HG03442 (cell line): ENCODE results near the gene MARK4.
"Not testable (repeated sequence)": the region's sequence is repeated elsewhere in the genome, so short reads cannot be mapped to it uniquely, and the experiment has no call there.

Experiments used
- ATAC-seq: cut with Tn5 transposase; IDR thresholded peaks from one replicate; pipeline ENCODE4 v1.9.1; 2021; ENCODE audit warnings: mild to moderate bottlenecking, moderate library complexity; ENCODE audit not compliant: unreplicated experiment

MARK4 gene

GRCh38 chr19:45243144-45243732 is 7.8 kb upstream of the MARK4 start:
- no peak for ATAC-seq

- ATAC-seq, result no peak
These were observed 6.8 kb upstream of the MARK4 start for GRCh38 chr19:45244133-45244794.

- no peak for ATAC-seq
These were observed 5.7 kb upstream of the MARK4 start, which contains the start of gene EXOC3L2 for GRCh38 chr19:45245334-45245787. EXOC3L2 (minus strand) TSS chr19:45245407; CDS start chr19:45239045, 6,362 bp downstream.

- ATAC-seq, result no peak
These were observed 5.2 kb upstream of the MARK4 start for GRCh38 chr19:45245826-45246225.

- no peak for ATAC-seq
These were observed 3.9 kb upstream of the MARK4 start for GRCh38 chr19:45247136-45247535.

GRCh38 chr19:45249261-45250033 is 1.6 kb upstream of the MARK4 start:
- ATAC-seq, result no peak

- ATAC-seq, result no peak
These were observed 747 bp upstream of the MARK4 start for GRCh38 chr19:45250216-45250831.

- ATAC-seq, result no peak
These were observed 632 bp downstream of the MARK4 start for GRCh38 chr19:45251452-45252354.

- ATAC-seq, result no peak
These were observed 2.4 kb downstream of the MARK4 start for GRCh38 chr19:45253396-45254027.

- no peak for ATAC-seq
These were observed 3.0 kb downstream of the MARK4 start for GRCh38 chr19:45254044-45254531.

GRCh38 chr19:45255611-45256157 is 4.6 kb downstream of the MARK4 start:
- no peak for ATAC-seq

- no peak for ATAC-seq
These were observed 5.8 kb downstream of the MARK4 start for GRCh38 chr19:45256836-45257235.

GRCh38 chr19:45258862-45259261 is 7.8 kb downstream of the MARK4 start:
- no peak for ATAC-seq

GRCh38 chr19:45262570-45262969 is 11.5 kb downstream of the MARK4 start:
- no peak for ATAC-seq

- no peak for ATAC-seq
These were observed 11.9 kb downstream of the MARK4 start for GRCh38 chr19:45263013-45263412.

GRCh38 chr19:45264781-45265317 is 13.8 kb downstream of the MARK4 start:
- no peak for ATAC-seq

- ATAC-seq, result no peak
These were observed 14.3 kb downstream of the MARK4 start for GRCh38 chr19:45265375-45265774.

GRCh38 chr19:45267296-45267695 is 16.2 kb downstream of the MARK4 start:
- ATAC-seq, result no peak

GRCh38 chr19:45269939-45270338 is 18.9 kb downstream of the MARK4 start:
- not testable (repeated sequence) for ATAC-seq
